Limb (tissue), 2 donors: ENCODE results near the gene CALD1.
A peak's percentile ranks its signal among the peaks of the same experiment; 100 is the strongest.
"Not testable (repeated sequence)": the region's sequence is repeated elsewhere in the genome, so short reads cannot be mapped to it uniquely, and the experiment has no call there.

Experiments
- DNase-seq, 2 donors: peaks; one replicate each; pipeline ENCODE4 v3.0.0-alpha.2; 2016; ENCODE audit errors: extremely low spot score in 2 of 2

Gene CALD1

GRCh38 chr7:134947329-134947728 is 167.9 kb downstream of the CALD1 start:
- no peak for DNase-seq

DNA sequence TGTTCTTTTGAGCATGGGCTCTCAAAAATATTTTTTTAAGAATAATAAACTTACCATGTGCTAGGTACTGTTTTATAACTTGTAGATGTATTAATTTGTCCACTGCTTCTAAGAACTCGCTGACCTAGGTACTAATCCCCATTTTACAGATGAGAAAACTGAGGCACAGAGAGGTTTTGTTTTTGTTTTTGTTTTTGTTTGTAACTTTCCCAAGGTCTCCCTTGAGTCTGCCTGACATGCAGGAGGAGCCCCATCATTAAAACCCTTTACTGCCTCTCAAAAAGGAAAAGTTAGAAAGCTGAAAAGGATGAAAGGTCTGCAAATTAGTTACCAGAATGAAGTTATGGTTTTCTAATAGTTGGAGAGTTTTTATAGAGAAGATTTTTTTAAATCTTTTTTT is 168.4 kb downstream of the CALD1 start:
- no peak for DNase-seq

GRCh38 chr7:134948246-134948645 is 168.8 kb downstream of the CALD1 start:
- DNase-seq = no peak

DNA sequence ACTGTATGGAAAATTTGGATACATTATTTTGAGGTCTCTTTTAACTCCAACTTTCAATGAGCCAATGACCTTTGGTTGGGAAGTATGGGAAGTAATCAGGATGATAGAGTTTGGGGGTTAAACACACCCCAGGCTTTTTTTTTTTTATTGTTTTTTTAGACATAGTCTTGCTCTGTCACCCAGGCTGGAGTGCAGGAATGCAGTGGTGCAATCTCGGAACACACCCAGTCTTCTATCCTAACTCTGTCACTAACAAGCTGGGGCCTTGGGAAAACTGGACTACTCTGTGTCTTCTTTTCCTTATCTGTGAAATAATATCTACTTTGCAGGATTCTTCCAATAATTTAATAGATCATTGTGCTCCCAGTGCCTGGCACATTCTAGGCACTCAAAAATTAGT is 169.3 kb downstream of the CALD1 start:
- no peak for DNase-seq

DNA sequence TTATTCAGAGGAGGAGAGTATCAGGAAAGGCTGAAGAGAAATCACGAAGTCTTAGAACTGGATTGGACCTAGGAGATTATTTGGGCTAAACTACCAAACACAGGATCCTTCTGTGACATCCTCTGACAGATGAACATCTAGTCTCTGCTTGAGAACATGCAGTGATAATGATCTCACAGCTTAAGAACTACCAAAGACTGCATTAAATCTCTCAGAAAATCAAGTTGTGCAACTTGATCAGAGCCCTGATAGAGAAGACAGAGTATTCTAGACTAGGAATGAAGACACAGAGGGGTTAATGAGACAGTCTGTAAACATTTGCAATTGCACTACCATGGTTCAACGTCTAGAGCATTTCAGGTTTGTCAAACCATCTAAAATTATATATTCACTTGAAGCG is 169.7 kb downstream of the CALD1 start:
- no peak for DNase-seq

- peak in 1 of 2 donors; percentile 71 for DNase-seq
Observed at GRCh38 chr7:134954197-134955082, 175.0 kb downstream of the CALD1 start.

DNA sequence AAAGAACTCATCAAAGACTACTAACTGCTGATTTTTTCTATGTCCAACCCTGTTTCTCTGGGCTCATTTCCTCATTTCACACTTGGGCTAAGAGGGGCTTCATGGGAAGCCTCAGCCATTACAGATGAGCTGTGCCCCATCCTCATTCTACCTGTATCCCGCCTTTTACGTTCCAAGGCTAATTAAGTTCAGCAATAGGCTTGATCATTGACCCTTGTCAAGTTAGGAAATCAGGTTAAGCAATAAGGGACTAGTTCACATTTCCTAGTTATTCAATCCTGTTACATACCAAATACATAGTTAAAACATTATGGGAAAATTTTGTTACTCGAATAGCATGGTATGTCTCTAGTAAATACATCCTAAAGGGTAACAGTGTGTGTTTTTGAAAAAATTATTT is 177.6 kb downstream of the CALD1 start:
- DNase-seq = no peak

GRCh38 chr7:134959810-134960209 is 180.4 kb downstream of the CALD1 start:
- DNase-seq = no peak

DNA sequence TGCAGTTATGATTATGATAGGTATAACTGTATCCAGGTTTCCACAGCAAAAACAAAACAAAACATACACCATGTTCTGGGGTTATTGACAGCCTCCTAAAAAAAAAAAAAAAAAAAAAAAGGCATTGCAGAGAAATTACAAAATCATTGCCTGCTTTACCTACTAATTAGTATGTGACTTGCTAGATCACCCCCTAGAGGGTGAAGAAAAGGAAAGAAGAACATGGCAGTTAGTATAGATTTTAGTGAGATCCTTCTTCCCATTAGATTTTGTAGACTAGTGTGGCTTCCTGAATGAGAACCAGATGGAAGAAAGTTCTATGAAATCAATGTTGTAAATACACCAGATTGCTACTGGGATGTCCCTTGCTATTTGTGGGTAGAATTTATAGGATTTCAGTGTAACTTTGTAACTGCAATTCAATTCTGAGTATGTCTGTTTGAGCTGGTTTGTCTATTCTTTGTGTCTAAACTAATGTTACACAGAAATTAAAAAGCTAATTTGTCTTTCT is 182.9 kb downstream of the CALD1 start:
- peak in 1 of 2 donors; percentile 59 for DNase-seq

- peak in 1 of 2 donors; percentile 50 for DNase-seq
Observed at GRCh38 chr7:134963036-134963435, 183.6 kb downstream of the CALD1 start.

DNA sequence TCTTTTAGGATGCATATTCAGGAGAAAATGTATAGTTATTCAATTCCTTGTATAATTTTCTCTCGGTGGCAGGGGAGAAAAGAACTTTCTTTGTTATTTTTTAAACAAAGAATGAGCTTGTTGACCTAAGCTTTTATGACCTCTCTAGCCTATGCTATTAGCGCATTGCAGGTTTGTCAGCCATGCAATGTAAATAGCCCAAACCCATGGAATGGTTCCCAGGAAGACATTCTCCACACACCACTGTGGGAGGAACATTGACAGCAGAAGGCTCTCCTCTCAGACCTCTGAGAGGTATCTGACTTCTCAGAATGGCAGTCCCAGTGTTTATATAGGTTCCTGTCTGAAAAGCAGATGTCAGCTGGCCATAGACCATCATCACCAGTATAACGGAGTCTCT is 187.3 kb downstream of the CALD1 start:
- no peak for DNase-seq

GRCh38 chr7:134968110-134968509 is 188.7 kb downstream of the CALD1 start:
- no peak for DNase-seq

- DNase-seq = not testable (repeated sequence)
Observed at GRCh38 chr7:134981645-134982044, 202.2 kb downstream of the CALD1 start.

- no peak for DNase-seq
Observed at GRCh38 chr7:134985894-134986362, 206.5 kb downstream of the CALD1 start.

GRCh38 chr7:134986363-134987251 is 207.2 kb downstream of the CALD1 start, which contains the start of gene AGBL3:
AGBL3 (plus strand) TSS chr7:134986508; CDS start chr7:134987934, 1,426 bp downstream.
- DNase-seq = peak; percentile 97

- DNase-seq = no peak
Observed at GRCh38 chr7:134988161-134988560, 208.7 kb downstream of the CALD1 start.

GRCh38 chr7:134991469-134992339 is 212.3 kb downstream of the CALD1 start:
- no peak for DNase-seq

DNA sequence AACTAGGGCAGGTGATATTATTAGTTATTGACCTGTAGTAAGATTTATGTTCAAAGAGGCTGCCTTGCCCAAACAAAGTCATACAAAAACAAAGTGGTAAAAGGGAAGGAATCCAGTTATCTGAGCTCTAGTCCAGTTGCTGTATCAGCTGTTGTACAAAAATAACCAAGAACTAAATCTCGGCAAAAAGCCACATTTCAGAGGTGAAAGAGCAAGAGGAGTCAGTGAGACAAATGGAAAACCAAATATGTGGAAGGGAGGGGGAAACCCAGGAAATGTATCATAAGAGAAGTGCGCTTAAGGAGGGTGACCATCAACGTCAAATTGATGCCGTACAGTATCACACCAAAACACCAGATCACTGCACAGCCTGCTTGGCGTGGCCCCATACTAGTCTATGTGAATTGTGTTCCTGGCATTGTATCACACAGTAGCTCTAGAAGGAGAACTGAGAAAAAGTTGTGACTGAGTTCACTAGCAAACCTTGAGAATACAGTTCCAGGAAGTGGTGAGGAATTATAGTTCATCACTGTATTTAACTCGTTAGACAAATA is 213.3 kb downstream of the CALD1 start:
- DNase-seq = no peak

GRCh38 chr7:134993877-134994456 is 214.5 kb downstream of the CALD1 start:
- DNase-seq = no peak
